ENCODE data around the gene MYH4. TPM values are rescaled to one million over a fixed set of nuclear protein-coding genes. Genes with fewer than 3 reads are reported as not detected.

Gene MYH4
- polyA plus RNA-seq, 1 donor from 2014 or later = not detected

GRCh38 chr17:10474536-10474935 lies 5.2 kb upstream of the MYH4 start:
- Histone ChIP-seq H3K9me3 (ENCODE audit: low read length) (no peaks in the 10 kb centered on the region), H4K20me1 (ENCODE audit: insufficient read depth) (no peaks in the 10 kb centered on the region), H3K36me3 (ENCODE audit: insufficient read depth, low read length) (no peaks in the 10 kb centered on the region), H3F3A (ENCODE audit: insufficient read depth, low read length, poor library complexity, severe bottlenecking) (no peaks in the 10 kb centered on the region), H2AFZ (ENCODE audit: low read depth, low read length) (no peak overlapping the region), H3K79me2 (replicated peaks; ENCODE audit: insufficient read depth, low read length) (no peaks in the 10 kb centered on the region), H3K4me3 (ENCODE audit: low read length) (no peak overlapping the region), H3K4me2 (ENCODE audit: low read length) (no peak overlapping the region), H3K27ac (ENCODE audit: low read length) (no peak overlapping the region), H3K9me2 (ENCODE audit: insufficient read depth, low read length) (no peaks in the 10 kb centered on the region), H3K9ac (ENCODE audit: low read length) (no peak overlapping the region), H3K27me3 (ENCODE audit: insufficient read depth, low read depth, low read length) (no peaks in the 10 kb centered on the region)
- TF ChIP-seq POLR2AphosphoS5 (IDR thresholded peaks at IDR 0.05) (no peak), MXI1 (conservative IDR thresholded peaks at IDR 0.05; ENCODE audit: poor library complexity, severe bottlenecking) (no peak), CTCF (IDR thresholded peaks at IDR 0.05; ENCODE audit: poor library complexity, severe bottlenecking) (no peak), EP300 (conservative IDR thresholded peaks at IDR 0.05; ENCODE audit: poor library complexity, severe bottlenecking) (no peak), SMC3 (conservative IDR thresholded peaks at IDR 0.05; ENCODE audit: poor library complexity) (no peak)

GRCh38 chr17:10471858-10472257 lies 2.5 kb upstream of the MYH4 start:
- H3K4me2 ChIP-seq (ENCODE audit: low read length) = no peak overlapping the region
- no peak overlapping the region for H3K9ac ChIP-seq (ENCODE audit: low read length)
- H3K27ac ChIP-seq (ENCODE audit: low read length) = no peak overlapping the region
- no peaks in the 10 kb centered on the region for H3K79me2 ChIP-seq (replicated peaks; ENCODE audit: insufficient read depth, low read length)
- no peaks in the 10 kb centered on the region for H3K36me3 ChIP-seq (ENCODE audit: insufficient read depth, low read length)
- TF ChIP-seq POLR2AphosphoS5 (IDR thresholded peaks at IDR 0.05) (no peak), SMC3 (conservative IDR thresholded peaks at IDR 0.05; ENCODE audit: poor library complexity) (no peak), REST (IDR thresholded peaks at IDR 0.05; ENCODE audit: borderline replicate concordance) (no peak), MXI1 (conservative IDR thresholded peaks at IDR 0.05; ENCODE audit: poor library complexity, severe bottlenecking) (no peak), EP300 (conservative IDR thresholded peaks at IDR 0.05; ENCODE audit: poor library complexity, severe bottlenecking) (no peak), TAF1 (IDR thresholded peaks at IDR 0.05; ENCODE audit: low read depth) (no peak), EZH2 (IDR thresholded peaks at IDR 0.05; ENCODE audit: borderline replicate concordance, insufficient read depth, low read length, poor library complexity, severe bottlenecking) (no peak), CTCF (IDR thresholded peaks at IDR 0.05; ENCODE audit: poor library complexity, severe bottlenecking) (no peak), RAD21 (conservative IDR thresholded peaks at IDR 0.05) (no peak)
- no peaks in the 10 kb centered on the region for H3K9me2 ChIP-seq (ENCODE audit: insufficient read depth, low read length)
- H3F3A ChIP-seq (ENCODE audit: insufficient read depth, low read length, poor library complexity, severe bottlenecking) = no peaks in the 10 kb centered on the region
- H4K20me1 ChIP-seq (ENCODE audit: insufficient read depth) = no peaks in the 10 kb centered on the region
- H3K9me3 ChIP-seq (ENCODE audit: low read length) = no peaks in the 10 kb centered on the region
- H3K27me3 ChIP-seq (ENCODE audit: insufficient read depth, low read depth, low read length) = no peaks in the 10 kb centered on the region
- H2AFZ ChIP-seq (ENCODE audit: low read depth, low read length) = no peak overlapping the region
- no peak overlapping the region for H3K4me3 ChIP-seq (ENCODE audit: low read length)
